HAP-1 (cell line): Measurements from ENCODE around the gene FXYD5.

Experiments used
- DNase-seq, 2 experiments: peaks; one replicate each; pipeline ENCODE4 v3.0.0-alpha.2; 2016 to 2020; ENCODE audit warnings: low spot score in 2 of 2
- H3K27me3 ChIP-seq: fragments of 250-450 bp; sonication (Bioruptor Pico); 2 replicates; pipeline ENCODE4 v1.5.1; 2020; ENCODE audit warnings: low read depth, mild to moderate bottlenecking, moderate library complexity
- H3K36me3 ChIP-seq: fragments of 250-450 bp; sonication (Bioruptor Pico); replicated peaks from 2 replicates; pipeline ENCODE4 v1.5.1; 2020; ENCODE audit warnings: mild to moderate bottlenecking
- H3K4me1 ChIP-seq: fragments of 250-450 bp; sonication (Bioruptor Pico); 2 replicates; pipeline ENCODE4 v1.5.1; 2020; ENCODE audit warnings: mild to moderate bottlenecking
- H3K4me3 ChIP-seq: fragments of 250-450 bp; sonication (Bioruptor Pico); 2 replicates; pipeline ENCODE4 v1.5.1; 2020; ENCODE audit warnings: mild to moderate bottlenecking, moderate library complexity
- H3K9me3 ChIP-seq: fragments of 250-450 bp; sonication (Bioruptor Pico); 2 replicates; pipeline ENCODE4 v1.5.1; 2020; ENCODE audit warnings: mild to moderate bottlenecking, moderate library complexity
- in situ Hi-C: fragments of 300-500 bp; cut with MboI; formaldehyde crosslinking; loops from 3 replicates; pipeline ENCODE4 v1.14.3; 2020; ENCODE audit warnings: low sequenced_read_pairs, inconsistent platforms, mixed read lengths

Gene FXYD5

GRCh38 chr19:35204799-35205732 is 50.5 kb downstream of the FXYD5 start:
- DNase-seq: no peak
- Histone ChIP-seq H3K36me3 (no peaks in the 10 kb centered on the region; the same call in 1 of the 2 replicates), H3K9me3 (no peaks in the 10 kb centered on the region), H3K4me3 (no peak overlapping the region), H3K27me3 (no peaks in the 10 kb centered on the region), H3K4me1 (peaks cover 33% of the 10 kb centered on the region)
- in situ Hi-C loops: no loop called here

- no peak overlapping the region for H3K4me3 ChIP-seq
- peaks cover 33% of the 10 kb centered on the region for H3K4me1 ChIP-seq
- H3K27me3 ChIP-seq: no peaks in the 10 kb centered on the region
- no peaks in the 10 kb centered on the region for H3K9me3 ChIP-seq
- in situ Hi-C loops: no loop called here
- H3K36me3 ChIP-seq: no peaks in the 10 kb centered on the region; the same call in 1 of the 2 replicates
- no peak for DNase-seq
Observed at GRCh38 chr19:35205733-35206323, 51.3 kb downstream of the FXYD5 start.

DNA sequence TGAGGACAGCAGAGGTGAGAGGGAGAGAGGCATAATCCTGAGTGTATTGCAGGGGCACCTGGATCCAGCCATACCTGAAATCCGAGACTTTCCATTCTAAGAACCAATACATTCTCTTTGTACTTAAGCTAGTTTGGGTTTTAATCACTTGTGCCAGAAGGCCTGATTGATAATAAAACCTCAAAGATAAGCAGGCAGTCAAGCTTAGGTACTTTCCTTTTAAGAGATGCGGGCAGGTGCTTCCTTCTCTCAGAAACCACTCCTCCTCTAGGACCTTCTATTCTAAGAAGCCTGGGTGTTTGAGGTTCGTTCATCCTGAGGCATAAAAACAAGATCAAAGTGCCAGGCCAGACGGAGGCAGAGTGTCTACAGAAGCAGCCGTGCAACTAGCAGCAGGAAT is 51.8 kb downstream of the FXYD5 start:
- no peak for DNase-seq
- Histone ChIP-seq H3K9me3 (no peaks in the 10 kb centered on the region), H3K4me3 (no peak overlapping the region), H3K4me1 (peaks cover 33% of the 10 kb centered on the region), H3K27me3 (no peaks in the 10 kb centered on the region), H3K36me3 (no peaks in the 10 kb centered on the region; the same call in 1 of the 2 replicates)
- in situ Hi-C loops: no loop called here

- Histone ChIP-seq H3K36me3 (no peaks in the 10 kb centered on the region; the same call in 1 of the 2 replicates), H3K4me1 (peaks cover 33% of the 10 kb centered on the region), H3K9me3 (no peaks in the 10 kb centered on the region), H3K27me3 (no peaks in the 10 kb centered on the region), H3K4me3 (no peak overlapping the region)
- no peak for DNase-seq
- in situ Hi-C loops: no loop called here
Observed at GRCh38 chr19:35206855-35207254, 52.3 kb downstream of the FXYD5 start.

DNA sequence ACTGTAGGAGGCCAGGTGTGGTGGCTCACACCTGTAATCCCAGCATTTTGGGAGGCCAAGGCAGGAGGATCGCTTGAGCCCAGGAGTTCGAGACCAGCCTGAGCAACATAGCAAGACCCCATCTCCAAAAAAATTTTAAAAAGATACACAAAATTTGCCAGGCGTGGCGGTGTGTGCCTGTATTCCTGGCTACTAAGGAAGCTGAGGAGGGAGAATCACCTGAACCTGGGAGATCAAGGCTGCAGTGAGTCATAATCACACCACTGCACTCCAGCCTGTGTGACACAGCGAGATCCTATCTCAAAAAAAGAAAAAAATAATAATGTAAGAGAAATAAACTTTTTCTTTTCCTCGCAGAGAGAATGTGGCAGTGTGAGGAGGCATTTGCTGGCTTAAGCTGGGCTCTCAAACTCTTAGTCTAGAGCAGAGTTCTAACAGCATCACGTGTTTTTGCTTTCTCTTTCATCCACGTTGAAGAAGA is 52.9 kb downstream of the FXYD5 start:
- in situ Hi-C loops: no loop called here
- Histone ChIP-seq H3K36me3 (no peaks in the 10 kb centered on the region; the same call in 1 of the 2 replicates), H3K4me3 (no peak overlapping the region), H3K4me1 (peaks cover 31% of the 10 kb centered on the region), H3K27me3 (no peaks in the 10 kb centered on the region), H3K9me3 (no peaks in the 10 kb centered on the region)
- no peak for DNase-seq

GRCh38 chr19:35208121-35208520 is 53.6 kb downstream of the FXYD5 start:
- Histone ChIP-seq H3K4me3 (no peak overlapping the region), H3K4me1 (peaks cover 24% of the 10 kb centered on the region), H3K27me3 (no peaks in the 10 kb centered on the region), H3K36me3 (no peaks in the 10 kb centered on the region), H3K9me3 (no peaks in the 10 kb centered on the region)
- in situ Hi-C loops: no loop called here
- no peak for DNase-seq

DNA sequence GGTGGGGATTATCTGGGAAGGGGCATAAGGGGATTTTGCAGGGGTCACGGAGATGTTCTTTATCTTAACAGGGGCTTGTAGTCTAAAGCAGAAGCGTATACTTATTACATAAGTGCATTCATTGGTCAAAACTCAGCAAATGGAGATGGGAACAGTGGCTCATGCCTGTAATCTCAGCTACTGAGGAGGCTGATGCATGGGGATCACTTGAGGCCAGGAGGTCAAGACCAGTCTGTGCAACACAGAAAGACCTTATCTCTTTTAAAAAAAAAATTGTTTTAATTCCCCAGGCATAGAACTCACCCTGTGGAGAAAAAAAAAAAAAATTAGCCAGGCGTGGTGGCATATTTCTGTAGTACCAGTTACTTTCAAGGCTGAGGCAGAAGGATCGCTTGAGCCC is 55.1 kb downstream of the FXYD5 start:
- in situ Hi-C loops: no loop called here
- H3K4me1 ChIP-seq: peaks cover 18% of the 10 kb centered on the region

DNA sequence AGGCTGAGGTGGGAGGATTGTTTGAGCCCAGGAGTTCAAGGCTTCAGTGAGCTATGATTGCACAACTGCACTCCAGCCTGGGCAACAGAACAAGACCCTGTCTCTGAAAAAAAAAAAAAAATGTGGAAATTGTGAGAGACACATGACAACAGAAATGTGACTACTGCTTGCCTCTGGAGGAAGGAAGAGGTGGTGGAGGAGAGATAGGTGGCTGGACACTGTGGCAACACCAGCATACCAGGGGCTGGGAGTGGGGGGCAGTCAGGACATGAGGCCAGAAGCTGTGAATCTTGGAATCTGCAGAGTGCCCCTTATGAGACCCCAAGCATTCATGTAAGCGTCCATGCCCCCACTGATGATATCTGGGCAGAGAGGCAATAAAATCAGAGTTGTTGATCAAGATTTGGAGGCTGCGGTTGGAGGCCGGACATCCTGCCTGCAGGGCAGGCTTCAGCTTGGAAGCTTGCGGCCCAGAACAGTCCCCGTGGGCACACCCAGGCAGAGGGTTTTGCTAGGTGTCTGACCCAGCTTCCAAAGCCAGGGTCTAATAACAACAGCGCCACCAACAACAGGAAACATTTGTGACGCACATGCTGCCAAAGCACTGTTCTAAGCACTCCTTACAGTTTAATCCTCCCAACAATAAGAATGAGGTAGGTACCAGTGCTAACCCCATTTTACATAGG is 57.2 kb downstream of the FXYD5 start:
- Histone ChIP-seq H3K4me3 (no peak overlapping the region), H3K27me3 (no peaks in the 10 kb centered on the region), H3K4me1 (peaks cover 16% of the 10 kb centered on the region), H3K9me3 (no peaks in the 10 kb centered on the region), H3K36me3 (no peaks in the 10 kb centered on the region)
- in situ Hi-C loops: no loop called here
- DNase-seq: no peak

More for the DNA sequence above, 55.1 kb downstream of the FXYD5 start:
- DNase-seq: no peak
- Histone ChIP-seq H3K36me3 (no peaks in the 10 kb centered on the region), H3K4me3 (no peak overlapping the region), H3K9me3 (no peaks in the 10 kb centered on the region), H3K27me3 (no peaks in the 10 kb centered on the region)

- Histone ChIP-seq H3K4me3 (no peak overlapping the region), H3K36me3 (no peaks in the 10 kb centered on the region), H3K9me3 (peaks cover 1% of the 10 kb centered on the region; the same call in 1 of the 2 replicates), H3K27me3 (no peaks in the 10 kb centered on the region), H3K4me1 (peaks cover 16% of the 10 kb centered on the region)
- in situ Hi-C loops: no loop called here
- DNase-seq: no peak
Observed at GRCh38 chr19:35212241-35212640, 57.7 kb downstream of the FXYD5 start.

GRCh38 chr19:35213663-35214632 is 59.4 kb downstream of the FXYD5 start:
- no peak overlapping the region for H3K4me3 ChIP-seq
- no peaks in the 10 kb centered on the region for H3K27me3 ChIP-seq
- DNase-seq: no peak
- in situ Hi-C loops: no loop called here
- peaks cover 16% of the 10 kb centered on the region for H3K4me1 ChIP-seq
- peaks cover 3% of the 10 kb centered on the region; the same call in 1 of the 2 replicates for H3K9me3 ChIP-seq
- no peaks in the 10 kb centered on the region for H3K36me3 ChIP-seq

GRCh38 chr19:35214766-35215422 is 60.4 kb downstream of the FXYD5 start:
- peaks cover 16% of the 10 kb centered on the region for H3K4me1 ChIP-seq
- peaks cover 3% of the 10 kb centered on the region; the same call in 1 of the 2 replicates for H3K9me3 ChIP-seq
- no peaks in the 10 kb centered on the region for H3K27me3 ChIP-seq
- H3K4me3 ChIP-seq: no peak overlapping the region
- peak in 1 of 2 experiments; percentile 50 for DNase-seq
- no peaks in the 10 kb centered on the region for H3K36me3 ChIP-seq
- in situ Hi-C loops: no loop called here

DNA sequence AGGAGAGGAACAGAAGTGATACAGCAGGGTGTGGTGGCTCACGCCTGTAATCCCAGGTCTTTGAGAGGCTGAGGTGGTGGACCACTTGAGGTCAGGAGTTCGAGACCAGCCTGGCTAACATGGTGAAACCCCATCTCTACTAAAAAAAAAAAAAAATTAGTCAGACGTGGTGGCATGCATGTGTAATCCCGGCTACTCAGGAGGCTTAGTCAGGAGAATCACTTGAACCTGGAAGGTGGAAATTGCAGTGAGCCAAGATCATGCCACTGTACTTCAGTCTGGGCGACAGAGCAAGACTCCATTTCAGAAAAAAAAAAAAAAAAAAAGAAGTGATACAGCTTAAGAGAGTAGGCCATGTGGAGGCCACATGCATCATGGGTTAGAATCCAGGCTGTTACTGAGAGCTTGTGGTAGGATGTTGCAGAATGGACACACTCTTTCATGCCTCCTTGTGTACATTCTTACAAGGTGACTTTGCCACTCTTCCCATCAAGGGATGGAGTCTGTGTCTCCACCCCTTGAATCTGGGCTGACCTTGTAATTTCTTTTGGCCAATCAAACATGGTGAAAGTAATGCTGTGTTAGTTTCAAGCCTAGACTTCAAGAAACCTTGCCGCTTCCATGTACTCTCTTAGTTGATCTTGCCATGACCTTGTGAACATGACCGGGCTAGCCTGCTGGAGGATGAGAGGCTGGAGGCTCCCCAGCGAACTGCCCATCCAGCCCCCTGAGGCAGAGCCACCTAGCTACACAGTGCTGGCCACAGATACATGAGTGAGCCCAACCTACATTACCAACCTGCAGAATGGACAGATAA is 61.7 kb downstream of the FXYD5 start:
- DNase-seq: no peak
- in situ Hi-C loops: no loop called here
- H3K4me3 ChIP-seq: no peak overlapping the region
- H3K4me1 ChIP-seq: peaks cover 16% of the 10 kb centered on the region
- H3K36me3 ChIP-seq: no peaks in the 10 kb centered on the region
- H3K27me3 ChIP-seq: no peaks in the 10 kb centered on the region
- peaks cover 3% of the 10 kb centered on the region; the same call in 1 of the 2 replicates for H3K9me3 ChIP-seq
